IPS-11a (cell line): Measurements from ENCODE around the gene FPR3.
"Not testable (repeated sequence)": the region's sequence is repeated elsewhere in the genome, so short reads cannot be mapped to it uniquely, and the experiment has no call there.

Experiments used
- H3K4me3 ChIP-seq: one replicate; pipeline ENCODE4 v1.5.1; 2013; ENCODE audit warnings: low read depth, low read length, control low read depth

Gene FPR3

GRCh38 chr19:51794885-51795490, at the start of gene FPR3:
Gene FPR3 (plus strand): TSS chr19:51795157. CDS start chr19:51823749, 28,592 bp downstream.
- no peak within 1 kb of the TSS for H3K4me3 ChIP-seq

- H3K4me3 ChIP-seq = no peak overlapping the region
Observed at GRCh38 chr19:51746731-51747130, 48.2 kb upstream of the FPR3 start.

- H3K4me3 ChIP-seq = no peak overlapping the region
Observed at GRCh38 chr19:51749979-51750378, 45.0 kb upstream of the FPR3 start.

GRCh38 chr19:51750400-51751094, 44.4 kb upstream of the FPR3 start:
- H3K4me3 ChIP-seq = no peak overlapping the region

GRCh38 chr19:51751655-51752054, 43.3 kb upstream of the FPR3 start, which contains the start of gene FPR1:
Gene FPR1 (minus strand): TSS chr19:51751878. CDS start chr19:51746994, 4,884 bp downstream.
- H3K4me3 ChIP-seq = no peak within 1 kb of the TSS

GRCh38 chr19:51754109-51754508, 40.8 kb upstream of the FPR3 start:
- no peak overlapping the region for H3K4me3 ChIP-seq

GRCh38 chr19:51754770-51755169, 40.2 kb upstream of the FPR3 start:
- no peak overlapping the region for H3K4me3 ChIP-seq

- H3K4me3 ChIP-seq = no peak overlapping the region
Observed at GRCh38 chr19:51755571-51755970, 39.4 kb upstream of the FPR3 start.

GRCh38 chr19:51760697-51761356, 34.1 kb upstream of the FPR3 start, which contains the start of gene FPR2:
Gene FPR2 (plus strand): TSS chr19:51761180. CDS start chr19:51768659, 7,479 bp downstream.
- H3K4me3 ChIP-seq = no peak within 1 kb of the TSS

- no peak overlapping the region for H3K4me3 ChIP-seq
Observed at GRCh38 chr19:51761696-51762095, 33.3 kb upstream of the FPR3 start.

GRCh38 chr19:51765086-51765485, 29.9 kb upstream of the FPR3 start:
- no peak overlapping the region for H3K4me3 ChIP-seq

GRCh38 chr19:51766461-51766860, 28.5 kb upstream of the FPR3 start:
- H3K4me3 ChIP-seq = no peak overlapping the region

- H3K4me3 ChIP-seq = no peak overlapping the region
Observed at GRCh38 chr19:51771376-51772130, 23.4 kb upstream of the FPR3 start.

- H3K4me3 ChIP-seq = no peak overlapping the region
Observed at GRCh38 chr19:51772977-51773376, 22.0 kb upstream of the FPR3 start.

GRCh38 chr19:51776561-51776960, 18.4 kb upstream of the FPR3 start:
- H3K4me3 ChIP-seq = not testable (repeated sequence)

- H3K4me3 ChIP-seq = no peak overlapping the region
Observed at GRCh38 chr19:51777570-51778462, 17.1 kb upstream of the FPR3 start.

- no peak overlapping the region for H3K4me3 ChIP-seq
Observed at GRCh38 chr19:51779181-51779580, 15.8 kb upstream of the FPR3 start.

GRCh38 chr19:51779703-51780102, 15.3 kb upstream of the FPR3 start:
- no peak overlapping the region for H3K4me3 ChIP-seq

- H3K4me3 ChIP-seq = no peak overlapping the region
Observed at GRCh38 chr19:51780270-51780669, 14.7 kb upstream of the FPR3 start.

GRCh38 chr19:51781999-51782398, 13.0 kb upstream of the FPR3 start:
- no peak overlapping the region for H3K4me3 ChIP-seq
